A549 (cell line): Measurements from ENCODE around the gene GABARAP. TPM values are rescaled to one million over a fixed set of nuclear protein-coding genes. Genes with fewer than 3 reads are reported as not detected.

Source experiments
- ATAC-seq, 2 experiments: fragments of 200-7000 bp in 1 of 2; fragments of >200 bp in 1 of 2; cut with Nextera tagmentation in 1 of 2; cut with Tn5 transposase in 1 of 2; 3 replicates each; pipeline versions ENCODE4 v1.8.0 to v1.9.1; 2018 to 2020; ENCODE audit warnings: mild to moderate bottlenecking in 1 of 2, moderate library complexity in 1 of 2
- CTCF ChIA-PET: fragments of 300-600 bp; sonication (Branson Sonifier 250); formaldehyde crosslinking; extraction: SDS; loops from one replicate; lab custom pipeline; 2021; ENCODE audit warnings: antibody characterized with exemption, inconsistent platforms; lab: Yijun Ruan, JAX
- POLR2A ChIA-PET: fragments of 350-600 bp; formaldehyde crosslinking; extraction: SDS; loops from one replicate; lab custom pipeline; 2021; ENCODE audit warnings: antibody characterized with exemption, inconsistent platforms; lab: Yijun Ruan, JAX
- DNase-seq, 2 experiments: peaks; one replicate each; pipeline versions ENCODE4 v3.0.0 to v3.0.0-alpha.2; 2011 to 2016; ENCODE audit warnings: low read depth in 1 of 2, low spot score in 1 of 2
- FAIRE-seq: peaks from 2 replicates; lab custom pipeline; 2011; peaks lifted over from hg19 to GRCh38; lab: Jason Lieb, UNC
- H3K27ac ChIP-seq, 2 experiments: fragments of >200 bp; sonication (Bioruptor Twin); formaldehyde crosslinking; 3 replicates each; pipeline ENCODE4 v1.5.1; 2016 to 2017
- H3K4me1 ChIP-seq: fragments of >200 bp; sonication (Bioruptor Twin); formaldehyde crosslinking; 3 replicates; pipeline ENCODE4 v1.6.1; 2016
- H3K4me2 ChIP-seq: fragments of >200 bp; sonication (Bioruptor Twin); formaldehyde crosslinking; 3 replicates; pipeline ENCODE4 v1.6.1; 2016
- H3K4me3 ChIP-seq: fragments of >200 bp; sonication (Bioruptor Twin); formaldehyde crosslinking; 3 replicates; pipeline ENCODE4 v1.5.1; 2016
- H3K9me3 ChIP-seq: fragments of >200 bp; sonication (Bioruptor Twin); formaldehyde crosslinking; 3 replicates; pipeline ENCODE4 v1.6.1; 2016
- ATOH8 ChIP-seq: fragments of 250-450 bp; sonication (Bioruptor Pico); IDR thresholded peaks from 2 replicates; pipeline ENCODE4 v1.5.0; 2020; ENCODE audit warnings: low read depth, mild to moderate bottlenecking, moderate library complexity
- CBX2 ChIP-seq: fragments of 200-600 bp; sonication (generic); IDR thresholded peaks from 2 replicates; pipeline ENCODE4 v1.6.1; 2016; ENCODE audit warnings: low read depth, mild to moderate bottlenecking, borderline replicate concordance
- CBX8 ChIP-seq: fragments of 200-600 bp; sonication (generic); IDR thresholded peaks from 2 replicates; pipeline ENCODE4 v1.6.1; 2016
- CHD4 ChIP-seq: fragments of 200-600 bp; sonication (generic); IDR thresholded peaks from 2 replicates; pipeline ENCODE4 v1.6.1; 2016; ENCODE audit warnings: antibody characterized with exemption, mild to moderate bottlenecking, borderline replicate concordance
- EHF ChIP-seq: fragments of 250-450 bp; sonication (Bioruptor Pico); IDR thresholded peaks from 2 replicates; pipeline ENCODE4 v1.5.0; 2020; ENCODE audit warnings: mild to moderate bottlenecking
- EP300 ChIP-seq, 2 experiments: fragments of >200 bp; sonication (Bioruptor Twin); formaldehyde crosslinking; IDR thresholded peaks; 2 replicates in 1 of 2; 3 replicates in 1 of 2; pipeline ENCODE4 v1.6.1; 2016 to 2017
- FOSB ChIP-seq: fragments of 250-450 bp; sonication (Bioruptor Pico); IDR thresholded peaks from 2 replicates; pipeline ENCODE4 v1.5.0; 2020; ENCODE audit warnings: mild to moderate bottlenecking, moderate library complexity
- FOSL2 ChIP-seq, 2 experiments: fragments of 450-650 bp in 1 of 2; fragments of >200 bp in 1 of 2; sonication (Bioruptor Twin) in 1 of 2; formaldehyde crosslinking; IDR thresholded peaks; 2 replicates each; pipeline versions ENCODE4 v1.5.0 to v1.6.1; 2016 to 2020; ENCODE audit warnings: mild to moderate bottlenecking in 1 of 2, moderate library complexity in 1 of 2
- HDAC2 ChIP-seq: fragments of 200-600 bp; sonication (generic); IDR thresholded peaks from 2 replicates; pipeline ENCODE4 v1.6.1; 2016
- JUN ChIP-seq, 2 experiments: fragments of >200 bp; sonication (Bioruptor Twin); formaldehyde crosslinking; IDR thresholded peaks; 2 replicates in 1 of 2; 3 replicates in 1 of 2; pipeline ENCODE4 v1.6.1; 2016 to 2017
- KDM1A ChIP-seq: fragments of 200-600 bp; sonication (generic); IDR thresholded peaks from 2 replicates; pipeline ENCODE4 v1.6.1; 2016; ENCODE audit warnings: low read depth, mild to moderate bottlenecking
- KDM5A ChIP-seq: fragments of 200-600 bp; sonication (generic); IDR thresholded peaks from 2 replicates; pipeline ENCODE4 v1.6.1; 2016; ENCODE audit warnings: antibody characterized with exemption, mild to moderate bottlenecking
- MAX ChIP-seq: IDR thresholded peaks from 2 replicates; pipeline ENCODE4 v1.6.1; 2012
- MYC ChIP-seq: IDR thresholded peaks from 2 replicates; pipeline ENCODE4 v1.6.1; 2012; ENCODE audit warnings: mild to moderate bottlenecking, inconsistent platforms, low read length, improper control_type of control experiment, borderline replicate concordance
- NFE2L2 ChIP-seq: fragments of 150-350 bp; conservative IDR thresholded peaks from 2 replicates; pipeline ENCODE4 v1.6.1; 2014; ENCODE audit warnings: low read length
- POLR2AphosphoS2 ChIP-seq: conservative IDR thresholded peaks from 2 replicates; pipeline ENCODE4 v1.6.1; 2012; ENCODE audit warnings: low read length, improper control_type of control experiment, inconsistent platforms
- RARB ChIP-seq: fragments of 250-450 bp; sonication (Bioruptor Pico); IDR thresholded peaks from 2 replicates; pipeline ENCODE4 v1.8.0; 2021; ENCODE audit warnings: mild to moderate bottlenecking, moderate library complexity
- RCOR1 ChIP-seq: fragments of 150-350 bp; IDR thresholded peaks from 2 replicates; pipeline ENCODE4 v1.6.1; 2014; ENCODE audit warnings: antibody characterized with exemption, low read length, low read depth
- RNF2 ChIP-seq: fragments of 200-600 bp; sonication (generic); IDR thresholded peaks from 2 replicates; pipeline ENCODE4 v1.6.1; 2016; ENCODE audit warnings: low read depth, mild to moderate bottlenecking, antibody characterized with exemption, moderate library complexity, borderline replicate concordance
- SREBF2 ChIP-seq: fragments of 450-650 bp; IDR thresholded peaks from 2 replicates; pipeline ENCODE4 v1.6.1; 2014; ENCODE audit warnings: mild to moderate bottlenecking, moderate library complexity
- WGBS: methylation state at CpG from one replicate; pipeline ENCODE4 v1.1.6; 2017; ENCODE audit errors: missing lambda C conversion rate; 5-methylcytosine and 5-hydroxymethylcytosine counted together
- polyA plus RNA-seq, 4 experiments: library from polyadenylated mRNA; depleted of rRNA in 3 of 4; stranded (reverse); fragments of >200 nt; fragmentation: RNase III in 1 of 4; extraction: RNeasy Plus Mini Kit Qiagen cat#74134 plus additional on column Dnase treatment in 1 of 4; gene quantifications; 2 replicates in 3 of 4; 3 replicates in 1 of 4; pipeline ENCODE4 v1.2.3, GENCODE V29; 2011 to 2017
- TF ChIP-seq, protein P1 (sequence below): IDR thresholded peaks from 2 replicates; pipeline ENCODE4 v1.6.1; 2012; ENCODE audit warnings: low read depth, borderline replicate concordance
- TF ChIP-seq, protein P2 (sequence below): fragments of 250-450 bp; sonication (Bioruptor Pico); IDR thresholded peaks from 2 replicates; pipeline ENCODE4 v1.5.0; 2021; ENCODE audit warnings: mild to moderate bottlenecking, moderate library complexity, borderline replicate concordance
- TF ChIP-seq, protein P3 (sequence below): IDR thresholded peaks from 2 replicates; pipeline ENCODE4 v1.6.1; 2012
- TF ChIP-seq, protein P4 (sequence below): fragments of 150-350 bp; IDR thresholded peaks from 2 replicates; pipeline ENCODE4 v1.6.1; 2014; ENCODE audit warnings: low read depth, mild to moderate bottlenecking, low read length

The GABARAP gene
- polyA plus RNA-seq, 2 of the 4 experiments (the other 2 are of a cell fraction), result 399 to 504 TPM

DNA sequence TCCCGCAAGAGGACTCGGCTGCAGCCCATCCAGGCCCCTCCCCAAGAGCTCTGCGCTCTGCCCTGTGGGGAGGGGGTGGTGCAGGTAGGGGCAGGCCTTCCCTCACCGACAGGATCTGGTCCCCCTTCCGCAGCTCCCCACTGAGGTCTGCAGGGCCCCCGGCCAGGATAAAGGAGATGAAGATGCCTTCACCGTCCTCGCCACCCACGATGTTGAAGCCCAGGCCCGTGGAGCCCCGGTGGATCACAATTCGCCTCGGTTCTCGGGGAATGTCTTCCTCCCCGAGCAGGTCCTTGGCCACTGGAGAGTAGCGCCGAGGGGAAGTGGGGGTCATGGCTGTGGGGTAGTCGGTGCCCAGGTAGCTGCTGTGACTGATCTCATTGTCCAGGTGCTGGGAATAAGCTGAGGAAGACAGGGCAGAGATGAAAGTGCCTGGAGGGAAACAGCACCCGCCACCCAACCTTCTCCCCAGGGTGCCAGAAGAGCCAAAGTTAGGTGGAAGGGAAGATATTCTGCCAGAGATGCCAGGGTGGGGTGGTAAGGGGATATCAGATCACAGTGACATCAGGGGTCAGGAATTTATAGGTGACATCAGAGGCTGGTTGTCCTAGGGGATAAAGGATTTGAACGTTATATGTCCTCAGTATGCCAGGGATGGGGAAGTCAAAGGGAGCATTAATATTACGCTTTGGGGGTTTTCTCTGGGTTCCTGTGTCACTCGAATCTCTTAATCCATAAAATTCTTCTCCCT is 45.4 kb downstream of the GABARAP start (continued):
- TF ChIP-seq EHF (CRISPR knock-in tag), result no peak
- no peak for TF ChIP-seq KDM5A
- TF ChIP-seq JUN (IDR thresholded peaks at IDR 0.05), result no peak
- no peak for TF ChIP-seq RNF2
- TF ChIP-seq RARB (CRISPR knock-in tag), result no peak
- no peak for TF ChIP-seq KDM1A
- no peak for TF ChIP-seq MAX
- TF ChIP-seq, protein P1, sequence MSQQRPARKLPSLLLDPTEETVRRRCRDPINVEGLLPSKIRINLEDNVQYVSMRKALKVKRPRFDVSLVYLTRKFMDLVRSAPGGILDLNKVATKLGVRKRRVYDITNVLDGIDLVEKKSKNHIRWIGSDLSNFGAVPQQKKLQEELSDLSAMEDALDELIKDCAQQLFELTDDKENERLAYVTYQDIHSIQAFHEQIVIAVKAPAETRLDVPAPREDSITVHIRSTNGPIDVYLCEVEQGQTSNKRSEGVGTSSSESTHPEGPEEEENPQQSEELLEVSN, result no peak
- TF ChIP-seq CBX8, result no peak
- TF ChIP-seq FOSB (CRISPR knock-in tag), result no peak
- no peak for TF ChIP-seq RCOR1

- CTCF ChIA-PET, result interaction anchor here (0.6 to 4.6 kb wide), 8 partner anchors 14 to 150 kb away, joined by 3 to 31 read pairs (median 4); partner anchors contain the start of gene ASGR1
- DNase-seq, result no peak
- Histone ChIP-seq H3K4me1 (no peaks in the 10 kb centered on the region), H3K9me3 (no peaks in the 10 kb centered on the region), H3K27ac (no peak overlapping the region), H3K4me2 (no peak overlapping the region), H3K4me3 (no peak overlapping the region)
- no peak for ATAC-seq
- WGBS, result 86% methylated on average over 12 of the region's 12 CpGs
- POLR2A ChIA-PET, result no interaction called here
- TF ChIP-seq MYC (no peak), POLR2AphosphoS2 (no peak), CHD4 (no peak), ATOH8 (CRISPR knock-in tag) (no peak), HDAC2 (no peak), CBX8 (no peak), SREBF2 (no peak), NFE2L2 (no peak), FOSL2 (IDR thresholded peaks at IDR 0.05) (no peak), FOSL2 (CRISPR knock-in tag; IDR thresholded peaks at IDR 0.05) (no peak), RCOR1 (no peak), CBX2 (no peak), EP300 (IDR thresholded peaks at IDR 0.05) (no peak)
- TF ChIP-seq, protein P2, sequence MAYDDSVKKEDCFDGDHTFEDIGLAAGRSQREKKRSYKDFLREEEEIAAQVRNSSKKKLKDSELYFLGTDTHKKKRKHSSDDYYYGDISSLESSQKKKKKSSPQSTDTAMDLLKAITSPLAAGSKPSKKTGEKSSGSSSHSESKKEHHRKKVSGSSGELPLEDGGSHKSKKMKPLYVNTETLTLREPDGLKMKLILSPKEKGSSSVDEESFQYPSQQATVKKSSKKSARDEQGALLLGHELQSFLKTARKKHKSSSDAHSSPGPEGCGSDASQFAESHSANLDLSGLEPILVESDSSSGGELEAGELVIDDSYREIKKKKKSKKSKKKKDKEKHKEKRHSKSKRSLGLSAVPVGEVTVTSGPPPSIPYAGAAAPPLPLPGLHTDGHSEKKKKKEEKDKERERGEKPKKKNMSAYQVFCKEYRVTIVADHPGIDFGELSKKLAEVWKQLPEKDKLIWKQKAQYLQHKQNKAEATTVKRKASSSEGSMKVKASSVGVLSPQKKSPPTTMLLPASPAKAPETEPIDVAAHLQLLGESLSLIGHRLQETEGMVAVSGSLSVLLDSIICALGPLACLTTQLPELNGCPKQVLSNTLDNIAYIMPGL (CRISPR knock-in tag), result no peak
- TF ChIP-seq, protein P3, sequence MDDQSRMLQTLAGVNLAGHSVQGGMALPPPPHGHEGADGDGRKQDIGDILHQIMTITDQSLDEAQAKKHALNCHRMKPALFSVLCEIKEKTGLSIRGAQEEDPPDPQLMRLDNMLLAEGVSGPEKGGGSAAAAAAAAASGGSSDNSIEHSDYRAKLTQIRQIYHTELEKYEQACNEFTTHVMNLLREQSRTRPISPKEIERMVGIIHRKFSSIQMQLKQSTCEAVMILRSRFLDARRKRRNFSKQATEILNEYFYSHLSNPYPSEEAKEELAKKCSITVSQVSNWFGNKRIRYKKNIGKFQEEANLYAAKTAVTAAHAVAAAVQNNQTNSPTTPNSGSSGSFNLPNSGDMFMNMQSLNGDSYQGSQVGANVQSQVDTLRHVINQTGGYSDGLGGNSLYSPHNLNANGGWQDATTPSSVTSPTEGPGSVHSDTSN, result no peak
- TF ChIP-seq, protein P4, sequence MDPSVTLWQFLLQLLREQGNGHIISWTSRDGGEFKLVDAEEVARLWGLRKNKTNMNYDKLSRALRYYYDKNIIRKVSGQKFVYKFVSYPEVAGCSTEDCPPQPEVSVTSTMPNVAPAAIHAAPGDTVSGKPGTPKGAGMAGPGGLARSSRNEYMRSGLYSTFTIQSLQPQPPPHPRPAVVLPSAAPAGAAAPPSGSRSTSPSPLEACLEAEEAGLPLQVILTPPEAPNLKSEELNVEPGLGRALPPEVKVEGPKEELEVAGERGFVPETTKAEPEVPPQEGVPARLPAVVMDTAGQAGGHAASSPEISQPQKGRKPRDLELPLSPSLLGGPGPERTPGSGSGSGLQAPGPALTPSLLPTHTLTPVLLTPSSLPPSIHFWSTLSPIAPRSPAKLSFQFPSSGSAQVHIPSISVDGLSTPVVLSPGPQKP, result no peak
- no peak for FAIRE-seq
Measured at GRCh38 chr17:7195971-7196370, 46.3 kb downstream of the GABARAP start.
